GM18526 (cell line): Measurements from ENCODE around the gene PPARA.

Source experiments
- POLR2A ChIP-seq: IDR thresholded peaks from 3 replicates; pipeline ENCODE4 v1.6.1; 2011; ENCODE audit not compliant: insufficient read length; ENCODE audit errors: extremely low read depth

The PPARA gene

DNA sequence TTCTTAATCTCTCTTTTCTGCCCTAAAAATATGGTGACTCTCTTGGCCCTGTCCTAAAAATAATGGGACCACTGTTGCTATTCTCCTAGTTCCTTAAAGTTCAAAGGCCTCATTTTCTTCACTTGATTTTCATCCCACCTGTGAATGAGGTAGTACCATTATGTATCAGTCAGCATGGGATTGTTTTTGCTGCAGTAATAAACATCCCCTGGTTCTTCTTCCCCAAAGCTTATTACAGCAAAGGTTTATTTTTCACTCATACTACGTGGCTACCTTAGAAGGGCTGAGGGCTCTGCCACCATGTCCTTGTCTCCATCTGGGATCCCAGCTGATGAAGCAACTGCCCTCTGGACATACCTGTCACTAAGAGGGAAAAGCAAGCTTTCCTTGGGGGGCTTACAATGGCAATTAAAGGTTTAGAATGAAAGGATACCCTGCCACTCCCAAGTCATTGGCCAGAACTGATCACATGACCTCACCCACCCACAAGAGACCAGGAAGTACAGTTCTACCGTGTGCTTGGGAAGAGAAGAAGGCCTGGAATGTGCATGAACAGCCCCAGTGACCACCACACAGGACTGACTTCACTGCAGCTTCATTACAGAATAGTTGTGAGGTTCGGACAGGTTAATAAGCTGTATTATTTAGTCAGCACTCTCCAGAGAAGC lies 125.3 kb downstream of the PPARA start:
- no peak for TF ChIP-seq POLR2A

GRCh38 chr22:46276563-46276962 lies 126.2 kb downstream of the PPARA start:
- TF ChIP-seq POLR2A: no peak

DNA sequence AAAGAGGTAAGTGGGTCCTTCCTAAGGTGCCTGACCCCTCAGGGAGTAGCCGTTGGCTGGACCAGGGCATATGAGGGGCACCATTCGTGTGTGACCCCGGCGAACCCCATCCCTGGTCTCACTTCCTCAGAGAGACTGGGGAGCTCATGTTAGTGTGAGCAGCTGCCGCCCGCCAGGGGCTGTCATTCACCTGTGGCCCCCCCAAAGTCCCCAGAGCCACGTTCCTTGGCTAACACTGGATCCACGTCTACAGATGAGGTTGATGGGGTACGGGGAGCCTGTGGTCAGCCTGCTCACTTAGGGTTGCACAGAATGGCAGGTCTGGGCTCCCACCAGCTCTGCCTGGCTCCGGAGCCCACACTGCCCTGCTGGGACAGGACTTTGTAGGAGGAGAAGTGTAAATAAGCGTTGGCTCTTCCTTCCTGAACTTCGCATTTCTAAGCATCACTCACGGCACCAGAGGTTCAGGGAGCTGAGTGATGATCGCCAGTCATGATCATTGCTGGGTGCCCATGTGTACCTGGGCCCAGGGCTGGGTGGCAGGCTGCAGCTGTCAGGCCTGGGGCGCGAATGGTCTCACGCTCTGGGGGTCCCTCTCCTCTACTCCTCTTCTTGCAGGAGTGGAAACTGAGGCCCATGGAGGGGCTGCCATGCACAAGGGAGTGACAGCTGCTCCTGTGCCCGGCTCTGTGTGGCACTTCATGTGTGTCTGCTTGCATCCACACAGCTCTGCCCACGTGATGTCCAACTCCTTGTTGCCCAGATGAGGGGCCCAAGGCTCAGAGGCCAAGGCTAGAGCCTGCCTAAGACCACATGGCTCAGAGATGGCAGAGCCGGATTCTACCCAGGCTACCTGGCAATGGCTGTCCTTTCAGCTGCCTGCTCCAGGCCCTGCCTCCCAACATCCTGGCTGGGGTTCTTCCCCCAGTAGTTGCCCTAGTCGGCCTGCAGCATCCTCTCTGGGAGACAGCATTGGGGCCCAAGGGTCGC lies 128.6 kb downstream of the PPARA start:
- no peak for TF ChIP-seq POLR2A

- TF ChIP-seq POLR2A: no peak
These were observed 129.9 kb downstream of the PPARA start for GRCh38 chr22:46280063-46280817.

DNA sequence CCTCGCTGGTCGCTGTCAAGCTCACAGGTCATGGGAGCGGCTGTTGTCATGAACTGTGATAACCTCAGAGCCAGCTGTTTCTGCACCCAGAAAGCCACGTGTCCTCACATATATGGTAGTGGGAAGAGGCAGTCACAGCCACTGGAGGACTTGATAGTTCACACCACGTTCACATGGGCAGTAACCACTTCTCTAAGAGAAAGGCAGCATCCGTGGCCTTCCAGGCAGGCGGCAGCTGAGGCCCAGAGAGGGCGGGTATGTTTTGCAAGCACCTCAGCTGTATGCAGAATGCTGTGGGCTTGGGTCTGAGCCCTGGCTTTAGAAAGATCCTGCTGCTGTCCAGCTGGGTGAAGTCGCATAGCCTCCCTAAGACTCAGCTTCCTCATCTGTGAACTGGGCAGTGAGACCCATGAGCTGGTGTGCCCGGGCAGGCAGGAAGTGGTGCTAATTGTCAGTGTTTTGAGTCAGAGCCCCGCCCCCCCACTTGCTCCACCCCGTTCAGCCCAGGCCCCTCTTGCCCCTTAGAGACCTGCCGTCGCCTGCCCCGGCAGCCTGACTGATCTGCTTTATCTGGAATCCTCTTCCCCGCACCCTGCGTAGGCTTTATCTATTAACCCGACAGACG lies 130.8 kb downstream of the PPARA start:
- TF ChIP-seq POLR2A: no peak

- no peak for TF ChIP-seq POLR2A
These were observed 131.7 kb downstream of the PPARA start for GRCh38 chr22:46281866-46282678.

DNA sequence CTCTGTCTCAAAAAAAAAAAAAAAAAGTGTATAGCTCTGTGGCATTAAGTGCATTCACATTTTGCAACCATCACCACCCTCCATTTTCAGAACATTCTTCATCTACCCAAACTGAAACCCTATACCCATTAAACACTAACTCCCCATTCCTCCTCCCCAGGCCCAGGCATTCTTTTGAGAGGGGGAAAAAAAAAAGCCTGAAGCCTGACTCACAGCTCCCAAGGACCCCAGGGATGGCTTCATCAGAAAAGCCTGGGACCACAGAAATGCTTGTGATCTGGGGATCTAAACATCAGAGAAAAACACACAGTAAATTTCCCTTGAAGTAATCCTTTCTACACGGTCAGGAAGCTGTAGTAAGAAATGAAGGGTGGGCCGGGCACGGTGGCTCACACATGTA lies 135.7 kb downstream of the PPARA start:
- TF ChIP-seq POLR2A: no peak

GRCh38 chr22:46286941-46287872 lies 136.9 kb downstream of the PPARA start:
- TF ChIP-seq POLR2A: no peak

DNA sequence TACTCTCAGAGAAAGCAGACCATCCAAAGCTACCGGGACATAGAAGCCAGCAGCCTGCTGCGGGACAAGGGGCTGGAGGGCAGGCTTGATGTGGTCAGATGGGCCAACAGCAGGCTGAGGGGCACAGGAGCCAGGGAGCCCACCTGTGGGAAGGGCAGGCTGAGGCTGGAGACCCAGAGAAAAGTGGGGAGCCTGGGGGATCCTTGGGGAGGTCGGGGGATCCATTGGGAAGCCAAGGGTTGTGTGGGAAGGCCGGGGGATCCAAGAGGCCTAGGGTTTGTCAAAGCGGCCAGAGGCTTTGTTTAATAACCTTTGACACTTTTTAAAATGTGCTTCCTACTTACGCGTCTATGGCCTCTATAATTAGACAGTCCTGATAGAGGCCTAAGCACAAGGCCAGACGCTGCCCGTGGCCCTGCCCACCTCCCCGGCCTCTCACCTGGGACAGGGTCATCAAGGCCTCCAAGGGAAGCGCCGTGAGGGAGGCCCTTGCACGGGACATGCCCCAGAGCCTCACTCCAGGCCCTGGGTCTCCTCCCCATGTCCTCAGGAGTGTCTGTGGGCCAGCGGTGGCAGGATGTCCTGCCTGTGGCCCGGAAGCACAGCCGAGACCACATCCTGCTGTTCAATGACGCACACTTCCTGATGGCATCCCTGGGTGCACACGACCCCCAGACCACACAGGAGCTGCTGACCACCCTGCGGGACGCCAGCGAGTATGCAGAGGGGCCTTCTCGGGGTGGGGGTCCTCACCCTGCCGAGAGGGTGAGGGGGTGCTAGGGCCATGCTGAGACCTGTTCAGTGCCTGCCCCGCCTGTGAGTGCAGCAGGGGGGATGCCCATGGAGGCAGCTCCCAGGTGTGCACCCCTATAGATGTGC lies 137.8 kb downstream of the PPARA start:
- peak; percentile 79 for TF ChIP-seq POLR2A

DNA sequence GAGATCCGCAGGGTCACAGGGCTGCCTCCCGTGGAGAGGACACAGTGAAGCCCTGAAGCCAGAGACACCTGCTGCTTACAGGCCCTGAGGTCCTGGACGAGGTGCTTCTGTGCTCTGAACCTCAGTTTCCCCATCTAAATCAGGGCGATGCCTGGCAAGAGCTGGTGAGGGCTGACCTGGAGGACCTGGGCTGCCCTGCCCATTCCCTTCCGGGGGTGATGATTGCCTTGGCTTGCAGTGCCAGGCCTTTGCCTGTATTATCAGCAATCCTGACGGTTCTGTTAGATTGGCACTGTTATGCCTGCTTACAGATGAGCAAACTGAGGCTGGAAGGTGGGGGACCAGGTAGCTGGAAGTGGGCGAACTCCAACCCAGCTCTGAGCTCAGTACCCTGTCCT lies 138.5 kb downstream of the PPARA start:
- TF ChIP-seq POLR2A: no peak

GRCh38 chr22:46289244-46289891 lies 139.0 kb downstream of the PPARA start:
- TF ChIP-seq POLR2A: no peak
